ENCODE results near the gene DPP6. TPM values are rescaled to one million over a fixed set of nuclear protein-coding genes. Genes with fewer than 3 reads are reported as not detected.

DPP6 gene
- total RNA-seq, 1 donor from 2014 or later: not detected

DNA sequence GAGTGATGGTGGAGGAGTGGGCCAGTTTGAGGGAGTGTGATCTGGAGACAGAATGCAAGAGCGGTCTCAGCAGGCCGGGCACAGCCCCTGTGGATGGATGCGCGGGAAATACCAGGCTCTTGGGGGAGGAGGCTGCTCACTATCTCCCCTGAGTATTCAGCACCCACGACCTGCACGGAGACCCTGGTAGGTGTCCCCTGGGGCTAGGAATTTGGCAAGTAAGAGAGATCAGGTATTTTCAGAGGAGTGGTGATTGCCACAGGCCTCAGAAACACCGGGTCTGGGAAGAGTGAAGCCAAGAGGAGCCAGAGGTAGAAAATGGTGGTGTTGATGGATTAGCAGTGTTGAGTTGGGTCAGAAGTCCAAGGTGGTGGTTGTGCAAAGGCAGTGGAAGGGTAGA, 524.4 kb downstream of the DPP6 start:
- no peak for DNase-seq (ENCODE audit: low spot score in 2 of 2)
- H3K9me3 ChIP-seq: no peaks in the 10 kb centered on the region
- no peaks in the 10 kb centered on the region for H3K36me3 ChIP-seq
- H3K27me3 ChIP-seq: no peaks in the 10 kb centered on the region
- no peak overlapping the region for H3K27ac ChIP-seq
- intact Hi-C loops (cut with DNase I): no loop called here
- no peaks in the 10 kb centered on the region for H3K4me1 ChIP-seq
- TF ChIP-seq CTCF (IDR thresholded peaks at IDR 0.05): no peak
- no peak overlapping the region for H3K4me3 ChIP-seq

DNA sequence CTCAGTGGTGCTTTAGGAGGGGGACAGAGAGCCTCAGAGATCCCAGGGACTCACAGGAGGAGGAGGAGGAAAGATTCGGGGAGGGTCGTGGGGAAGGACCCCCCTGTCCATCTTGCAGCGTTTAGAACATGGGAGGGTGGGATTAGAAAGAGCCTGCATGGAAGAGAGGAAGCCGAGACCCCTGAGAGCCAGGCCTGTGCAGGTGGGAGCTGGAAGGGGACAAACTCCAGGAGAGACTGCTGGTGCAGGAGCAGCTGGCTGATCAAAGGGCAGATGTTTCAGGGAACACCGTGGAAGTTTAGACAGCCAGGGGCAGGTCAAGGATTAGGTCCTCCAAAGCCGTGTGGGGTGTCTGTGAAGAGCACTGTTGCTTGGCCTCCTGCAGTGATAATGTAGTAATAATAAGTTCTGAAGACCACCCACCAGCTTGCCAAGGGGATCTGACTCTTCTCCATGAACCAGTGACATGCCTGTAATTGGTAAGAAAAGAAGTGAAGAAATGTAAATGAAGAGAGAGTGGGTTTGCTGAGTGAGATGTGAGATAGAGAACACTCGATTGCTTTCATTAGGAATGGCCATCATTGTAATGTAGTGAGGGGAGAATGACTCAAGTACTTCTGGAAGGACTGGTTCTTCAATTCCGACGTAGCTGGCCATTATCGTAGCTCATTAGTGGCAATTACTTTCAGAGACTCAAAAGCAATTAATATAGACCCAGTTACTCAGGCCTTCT, 525.1 kb downstream of the DPP6 start:
- Histone ChIP-seq H3K4me3 (no peak overlapping the region), H3K4me1 (no peaks in the 10 kb centered on the region), H3K27me3 (no peaks in the 10 kb centered on the region), H3K9me3 (no peaks in the 10 kb centered on the region), H3K36me3 (no peaks in the 10 kb centered on the region), H3K27ac (no peak overlapping the region)
- DNase-seq (ENCODE audit: low spot score in 2 of 2): no peak
- intact Hi-C loops (cut with DNase I): no loop called here
- TF ChIP-seq CTCF (IDR thresholded peaks at IDR 0.05): no peak

- no peak overlapping the region for H3K27ac ChIP-seq
- no peak for DNase-seq (ENCODE audit: low spot score in 2 of 2)
- H3K9me3 ChIP-seq: no peaks in the 10 kb centered on the region
- no peaks in the 10 kb centered on the region for H3K27me3 ChIP-seq
- TF ChIP-seq CTCF (IDR thresholded peaks at IDR 0.05): no peak
- H3K36me3 ChIP-seq: no peaks in the 10 kb centered on the region
- no peaks in the 10 kb centered on the region for H3K4me1 ChIP-seq
- intact Hi-C loops (cut with DNase I): no loop called here
- no peak overlapping the region for H3K4me3 ChIP-seq
These were observed 526.1 kb downstream of the DPP6 start for GRCh38 chr7:154578336-154578735.

- intact Hi-C loops (cut with DNase I): no loop called here
- Histone ChIP-seq H3K27ac (no peak overlapping the region), H3K36me3 (no peaks in the 10 kb centered on the region), H3K9me3 (no peaks in the 10 kb centered on the region), H3K4me1 (no peaks in the 10 kb centered on the region), H3K27me3 (no peaks in the 10 kb centered on the region), H3K4me3 (no peak overlapping the region)
- DNase-seq (ENCODE audit: low spot score in 2 of 2): no peak
- no peak for TF ChIP-seq CTCF (IDR thresholded peaks at IDR 0.05)
These were observed 527.5 kb downstream of the DPP6 start for GRCh38 chr7:154579711-154580110.

DNA sequence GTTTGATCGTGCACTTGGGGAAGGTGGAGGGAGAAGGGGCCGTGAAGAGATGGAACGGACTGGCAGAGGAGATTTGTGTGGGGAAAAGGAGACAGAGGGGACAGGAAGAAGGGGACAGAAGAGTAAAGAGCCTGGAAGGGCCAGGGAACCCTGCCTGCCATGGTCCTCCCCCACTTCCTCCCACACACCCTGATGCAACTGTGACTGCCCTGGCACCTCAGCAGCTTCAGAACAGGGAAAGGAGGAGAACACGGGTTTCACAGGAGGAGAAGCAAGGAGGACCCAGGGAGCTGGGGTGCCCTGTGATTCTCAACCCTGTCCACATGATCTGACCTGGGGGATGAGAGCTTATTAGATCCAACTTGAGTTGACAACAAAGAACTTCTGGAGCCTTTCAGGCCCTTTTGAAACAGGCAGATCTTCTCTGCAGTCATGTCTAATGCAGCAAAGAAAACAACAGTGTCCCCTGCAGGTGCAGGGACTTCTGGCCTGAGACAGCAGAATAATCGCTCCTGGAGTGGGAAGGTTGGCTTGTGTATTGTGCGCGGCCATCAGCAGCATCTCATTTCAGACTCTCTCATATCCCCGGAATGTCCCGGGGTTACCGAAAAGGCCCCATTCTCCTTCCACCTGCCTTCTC, 529.2 kb downstream of the DPP6 start:
- intact Hi-C loops (cut with DNase I): no loop called here
- no peak for TF ChIP-seq CTCF (IDR thresholded peaks at IDR 0.05)
- Histone ChIP-seq H3K4me1 (no peaks in the 10 kb centered on the region), H3K36me3 (no peaks in the 10 kb centered on the region), H3K9me3 (no peaks in the 10 kb centered on the region), H3K4me3 (no peak overlapping the region), H3K27me3 (no peaks in the 10 kb centered on the region), H3K27ac (no peak overlapping the region)
- DNase-seq (ENCODE audit: low spot score in 2 of 2): no peak
